Upper lobe of left lung (tissue), 4 donors: ENCODE measurements around the gene LDB2.

Experiments used
- CTCF ChIP-seq, 6 experiments: fragments of 450-650 bp in 4 of 6; fragments of 200-600 bp in 2 of 6; sonication (generic) in 2 of 6; IDR thresholded peaks; one replicate each; pipeline ENCODE4 v1.5.1; 2016 to 2019; ENCODE audit warnings: antibody characterized with exemption in 6 of 6
- POLR2A ChIP-seq, 4 donors: fragments of 450-650 bp; IDR thresholded peaks; one replicate each; pipeline ENCODE4 v1.5.1; 2016 to 2017; ENCODE audit warnings: antibody characterized with exemption in 4 of 4, mild to moderate bottlenecking in 2 of 4

- no peak for TF ChIP-seq POLR2A (IDR thresholded peaks at IDR 0.05)
- TF ChIP-seq CTCF (IDR thresholded peaks at IDR 0.05) = no peak
These were observed 309.8 kb downstream of the LDB2 start for GRCh38 chr4:16588651-16589050.
